ENCODE data around the gene AHNAK.

AHNAK gene

GRCh38 chr11:62418733-62419132, 127.9 kb downstream of the AHNAK start, which contains the start of gene SCGB1A1:
TSS of gene SCGB1A1 (plus strand) at chr11:62419033. CDS start at chr11:62419096, 63 bp downstream.
- Mint-ChIP-seq H3K36me3 (ENCODE audit: low read depth) (no peaks in the 10 kb centered on the region), H3K27me3 (ENCODE audit: low read depth, poor library complexity) (peaks cover 18% of the 10 kb centered on the region), H3K4me1 (peaks cover 33% of the 10 kb centered on the region), H3K9me3 (no peaks in the 10 kb centered on the region), H3K27ac (peak within 1 kb of the TSS; percentile 8), H3K4me3 (no peak within 1 kb of the TSS)
- DNase-seq: no peak
- TF ChIP-seq, protein P1, sequence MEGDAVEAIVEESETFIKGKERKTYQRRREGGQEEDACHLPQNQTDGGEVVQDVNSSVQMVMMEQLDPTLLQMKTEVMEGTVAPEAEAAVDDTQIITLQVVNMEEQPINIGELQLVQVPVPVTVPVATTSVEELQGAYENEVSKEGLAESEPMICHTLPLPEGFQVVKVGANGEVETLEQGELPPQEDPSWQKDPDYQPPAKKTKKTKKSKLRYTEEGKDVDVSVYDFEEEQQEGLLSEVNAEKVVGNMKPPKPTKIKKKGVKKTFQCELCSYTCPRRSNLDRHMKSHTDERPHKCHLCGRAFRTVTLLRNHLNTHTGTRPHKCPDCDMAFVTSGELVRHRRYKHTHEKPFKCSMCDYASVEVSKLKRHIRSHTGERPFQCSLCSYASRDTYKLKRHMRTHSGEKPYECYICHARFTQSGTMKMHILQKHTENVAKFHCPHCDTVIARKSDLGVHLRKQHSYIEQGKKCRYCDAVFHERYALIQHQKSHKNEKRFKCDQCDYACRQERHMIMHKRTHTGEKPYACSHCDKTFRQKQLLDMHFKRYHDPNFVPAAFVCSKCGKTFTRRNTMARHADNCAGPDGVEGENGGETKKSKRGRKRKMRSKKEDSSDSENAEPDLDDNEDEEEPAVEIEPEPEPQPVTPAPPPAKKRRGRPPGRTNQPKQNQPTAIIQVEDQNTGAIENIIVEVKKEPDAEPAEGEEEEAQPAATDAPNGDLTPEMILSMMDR (IDR thresholded peaks at IDR 0.05): no peak

DNA sequence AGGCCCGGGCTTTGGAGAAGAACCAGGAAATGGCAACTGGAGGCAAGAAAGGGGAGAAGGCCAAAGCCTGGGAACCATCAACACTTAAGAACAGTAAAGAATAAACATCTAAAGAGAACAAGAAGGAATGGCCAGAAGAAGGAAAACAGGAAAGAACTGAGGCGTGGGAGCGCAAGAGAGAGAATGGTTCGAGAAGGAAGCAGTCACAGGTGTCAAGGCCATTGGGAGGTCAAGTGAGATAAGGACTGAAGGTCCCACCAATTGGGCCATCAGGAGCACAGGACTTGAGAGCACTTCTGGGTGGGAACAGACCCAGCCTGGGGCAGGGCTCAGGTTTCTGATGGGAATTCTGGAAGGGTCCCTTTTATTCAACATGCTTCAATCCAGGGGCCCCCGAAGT, 128.5 kb downstream of the AHNAK start:
- Mint-ChIP-seq H3K27ac (no peak overlapping the region), H3K4me3 (no peak overlapping the region), H3K36me3 (ENCODE audit: low read depth) (no peaks in the 10 kb centered on the region), H3K4me1 (peaks cover 27% of the 10 kb centered on the region), H3K27me3 (ENCODE audit: low read depth, poor library complexity) (peaks cover 15% of the 10 kb centered on the region), H3K9me3 (no peaks in the 10 kb centered on the region)
- TF ChIP-seq, protein P1 (IDR thresholded peaks at IDR 0.05): no peak
- DNase-seq: no peak

GRCh38 chr11:62416596-62416995, 130.0 kb downstream of the AHNAK start:
- H3K36me3 Mint-ChIP-seq (ENCODE audit: low read depth): no peaks in the 10 kb centered on the region
- TF ChIP-seq, protein P1 (IDR thresholded peaks at IDR 0.05): no peak
- no peak overlapping the region for H3K27ac Mint-ChIP-seq
- H3K4me1 Mint-ChIP-seq: peaks cover 17% of the 10 kb centered on the region
- no peaks in the 10 kb centered on the region for H3K9me3 Mint-ChIP-seq
- no peak overlapping the region for H3K4me3 Mint-ChIP-seq
- H3K27me3 Mint-ChIP-seq (ENCODE audit: low read depth, poor library complexity): peaks cover 9% of the 10 kb centered on the region
- no peak for DNase-seq

DNA sequence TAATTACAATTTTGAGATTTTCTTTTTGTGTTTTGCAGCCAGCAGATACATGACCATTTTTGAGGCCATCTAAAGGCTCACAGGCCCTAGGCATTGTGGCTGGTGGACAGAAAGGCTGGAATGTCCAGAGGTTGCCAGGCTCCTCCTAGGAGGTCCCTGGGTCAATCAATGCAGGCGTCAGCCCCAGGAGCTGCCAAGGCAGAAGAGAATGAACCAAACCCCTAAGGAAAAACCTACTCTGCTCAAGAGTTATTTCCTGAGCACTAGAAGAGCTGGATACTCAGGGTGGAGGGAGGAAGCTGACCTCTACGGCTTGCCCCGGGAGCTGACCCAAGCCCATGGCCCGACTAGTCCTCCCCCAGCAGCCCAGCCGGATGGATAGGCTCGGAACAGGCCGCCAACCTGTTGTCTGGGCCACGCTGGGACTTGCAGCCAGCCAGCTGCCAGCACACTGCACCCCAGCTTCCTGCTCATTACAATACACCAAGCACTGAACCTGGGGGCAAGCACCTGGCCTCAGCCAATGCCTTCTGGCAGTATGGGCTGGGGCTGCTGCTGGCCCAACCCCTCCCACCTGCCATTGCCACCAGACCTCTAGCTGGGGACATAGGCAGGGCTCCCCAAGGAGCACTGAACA, 133.4 kb downstream of the AHNAK start:
- H3K4me3 Mint-ChIP-seq: no peak overlapping the region
- DNase-seq: no peak
- no peaks in the 10 kb centered on the region for H3K9me3 Mint-ChIP-seq
- H3K4me1 Mint-ChIP-seq: peaks cover 8% of the 10 kb centered on the region
- TF ChIP-seq, protein P1 (IDR thresholded peaks at IDR 0.05): no peak
- peaks cover 11% of the 10 kb centered on the region for H3K27me3 Mint-ChIP-seq (ENCODE audit: low read depth, poor library complexity)
- H3K27ac Mint-ChIP-seq: peak overlapping the region; percentile 42
- H3K36me3 Mint-ChIP-seq (ENCODE audit: low read depth): no peaks in the 10 kb centered on the region

DNA sequence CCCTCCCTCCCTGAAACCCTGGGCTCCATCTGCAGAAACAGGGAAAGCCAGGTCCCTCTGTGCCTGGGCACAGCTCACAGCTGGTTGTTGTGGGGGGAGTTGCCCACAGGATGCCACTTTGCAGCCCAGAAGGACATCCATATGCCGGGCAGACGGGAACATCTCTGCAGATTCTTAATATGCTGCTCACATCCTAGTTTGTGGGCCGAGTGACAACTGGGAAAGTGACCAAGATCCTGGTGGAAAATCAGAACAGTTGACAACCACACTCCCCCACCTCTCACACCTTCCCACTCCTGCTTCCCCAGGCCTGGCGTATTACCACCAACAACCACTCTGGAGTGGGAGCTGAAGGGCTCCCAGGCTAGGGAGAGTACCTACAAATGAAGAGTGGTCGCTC, 135.1 kb downstream of the AHNAK start:
- TF ChIP-seq, protein P1 (IDR thresholded peaks at IDR 0.05): no peak
- H3K36me3 Mint-ChIP-seq (ENCODE audit: low read depth): no peaks in the 10 kb centered on the region
- peaks cover 7% of the 10 kb centered on the region for H3K27me3 Mint-ChIP-seq (ENCODE audit: low read depth, poor library complexity)
- no peaks in the 10 kb centered on the region for H3K4me1 Mint-ChIP-seq
- no peak overlapping the region for H3K27ac Mint-ChIP-seq
- no peaks in the 10 kb centered on the region for H3K9me3 Mint-ChIP-seq
- no peak overlapping the region for H3K4me3 Mint-ChIP-seq
- no peak for DNase-seq

DNA sequence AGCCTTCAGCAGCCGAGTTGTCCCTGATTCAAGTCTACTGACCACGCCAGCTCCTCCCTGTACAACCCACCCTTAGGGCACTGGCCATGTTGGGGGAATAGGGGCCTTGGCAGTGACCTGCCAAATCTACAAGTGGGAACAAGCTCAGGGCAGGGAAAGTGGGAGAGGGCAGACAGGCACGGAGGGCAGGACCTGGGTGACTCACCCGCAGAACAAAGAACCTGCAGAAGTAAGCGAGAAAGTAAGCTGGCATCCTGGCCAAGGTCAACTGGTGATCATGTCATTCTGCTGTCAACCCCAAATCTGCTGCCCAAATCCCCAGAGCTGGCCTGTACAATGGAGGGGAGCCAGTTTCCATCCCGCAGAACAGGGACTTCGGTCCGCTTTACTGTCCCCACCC, 135.6 kb downstream of the AHNAK start:
- peaks cover 10% of the 10 kb centered on the region for H3K27me3 Mint-ChIP-seq (ENCODE audit: low read depth, poor library complexity)
- TF ChIP-seq, protein P1 (IDR thresholded peaks at IDR 0.05): no peak
- no peaks in the 10 kb centered on the region for H3K36me3 Mint-ChIP-seq (ENCODE audit: low read depth)

More for the DNA sequence above, 135.6 kb downstream of the AHNAK start:
- no peak overlapping the region for H3K27ac Mint-ChIP-seq
- H3K4me1 Mint-ChIP-seq: peaks cover 4% of the 10 kb centered on the region
- no peak overlapping the region for H3K4me3 Mint-ChIP-seq
- no peak for DNase-seq
- H3K9me3 Mint-ChIP-seq: no peaks in the 10 kb centered on the region

All from nephron progenitor cell (in vitro differentiated cells).